GM21576 (cell line): ENCODE measurements around the gene OBSCN.
A peak's percentile ranks its signal among the peaks of the same experiment; 100 is the strongest.

ENCODE experiments used
- ATAC-seq: cut with Tn5 transposase; IDR thresholded peaks from one replicate; pipeline ENCODE4 v1.9.1; 2021; ENCODE audit warnings: mild to moderate bottlenecking, moderate library complexity; ENCODE audit not compliant: unreplicated experiment

The OBSCN gene

DNA sequence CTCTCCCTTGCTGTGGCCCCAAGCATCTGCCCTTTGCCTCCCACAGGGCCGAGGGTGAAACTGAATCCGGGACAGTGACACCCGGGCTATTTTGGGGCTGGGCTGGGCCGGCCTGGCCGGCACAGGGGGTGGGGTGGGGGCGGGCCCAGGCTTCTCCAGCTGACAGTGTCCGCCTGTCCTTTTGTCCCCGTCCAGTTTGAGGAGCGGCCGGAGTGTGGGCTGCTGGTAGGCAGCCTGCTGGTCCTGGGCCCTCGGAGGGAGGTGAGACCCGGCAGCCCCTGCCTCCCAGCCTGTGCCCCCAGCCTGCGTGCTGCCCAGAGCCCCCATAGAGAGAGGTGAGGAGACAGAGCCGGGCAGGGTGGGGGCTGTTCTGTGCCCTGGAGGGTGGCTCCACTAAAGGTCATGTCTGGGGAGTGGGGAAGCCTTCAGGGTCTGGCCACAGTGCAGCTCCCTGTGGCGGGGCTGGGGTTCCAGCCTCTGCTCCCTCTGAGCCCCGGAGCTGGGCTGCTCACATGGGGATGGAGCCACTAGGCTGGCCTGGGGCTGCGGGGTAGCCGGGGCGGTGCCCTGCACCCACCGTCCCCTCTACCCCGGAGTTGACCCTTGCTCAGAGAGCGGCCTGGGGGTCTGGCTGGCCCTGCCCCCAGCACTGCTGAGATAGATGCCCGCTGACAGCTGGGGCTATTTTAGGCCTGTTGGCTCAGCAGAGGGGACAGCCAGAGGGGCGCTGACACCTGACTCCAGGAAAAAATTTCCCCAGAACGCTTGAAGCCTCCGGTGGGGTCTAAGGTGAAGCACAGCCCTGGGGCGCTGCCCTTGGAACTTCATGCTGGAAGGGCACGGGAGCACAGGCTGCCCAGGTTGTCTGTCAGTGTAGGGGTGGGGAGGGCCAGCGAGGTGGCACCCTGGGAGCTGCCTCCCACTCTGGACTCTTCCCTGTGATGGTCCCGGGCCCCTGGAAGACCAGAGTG lies at the start of gene OBSCN:
Gene OBSCN (plus strand): TSS at position 194 of the 971 bp plus-strand sequence. CDS start 3,740 bp downstream, outside the sequence.
- no peak for ATAC-seq

GRCh38 chr1:228158151-228159007 lies 49.5 kb upstream of the OBSCN start:
- no peak for ATAC-seq

DNA sequence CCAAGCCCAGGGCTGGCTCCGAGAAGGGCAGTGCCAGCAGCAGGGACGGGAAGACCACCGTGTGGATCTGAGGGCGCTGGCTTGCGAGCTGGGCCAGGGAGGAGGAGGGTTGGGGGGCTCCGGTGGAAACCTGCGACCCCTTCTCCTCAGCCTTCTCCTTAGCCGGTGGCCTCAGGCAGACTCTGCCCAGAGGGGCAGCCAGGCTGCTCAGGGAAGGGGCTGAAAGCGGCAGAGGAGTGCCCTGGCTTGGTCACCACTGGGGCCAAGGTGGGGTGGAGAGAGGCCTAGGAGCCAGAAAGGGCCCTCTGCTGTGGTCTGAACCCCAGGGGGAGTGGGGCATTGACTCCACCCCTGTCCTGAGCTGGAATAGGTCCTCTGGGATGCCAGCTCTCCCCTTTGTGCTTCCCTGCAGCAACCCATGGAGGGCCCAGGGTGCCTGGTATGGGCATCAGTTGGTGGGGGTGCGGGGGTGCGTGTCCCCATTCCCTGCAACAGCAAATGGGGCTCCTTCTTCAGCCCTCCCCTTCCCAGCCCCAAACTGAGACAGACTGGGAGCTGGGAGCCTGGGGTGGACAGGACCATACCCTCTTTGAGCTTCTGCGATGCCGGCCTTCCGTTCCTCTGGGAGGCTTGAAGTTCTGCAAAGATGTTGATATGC lies 48.7 kb upstream of the OBSCN start:
- no peak for ATAC-seq

DNA sequence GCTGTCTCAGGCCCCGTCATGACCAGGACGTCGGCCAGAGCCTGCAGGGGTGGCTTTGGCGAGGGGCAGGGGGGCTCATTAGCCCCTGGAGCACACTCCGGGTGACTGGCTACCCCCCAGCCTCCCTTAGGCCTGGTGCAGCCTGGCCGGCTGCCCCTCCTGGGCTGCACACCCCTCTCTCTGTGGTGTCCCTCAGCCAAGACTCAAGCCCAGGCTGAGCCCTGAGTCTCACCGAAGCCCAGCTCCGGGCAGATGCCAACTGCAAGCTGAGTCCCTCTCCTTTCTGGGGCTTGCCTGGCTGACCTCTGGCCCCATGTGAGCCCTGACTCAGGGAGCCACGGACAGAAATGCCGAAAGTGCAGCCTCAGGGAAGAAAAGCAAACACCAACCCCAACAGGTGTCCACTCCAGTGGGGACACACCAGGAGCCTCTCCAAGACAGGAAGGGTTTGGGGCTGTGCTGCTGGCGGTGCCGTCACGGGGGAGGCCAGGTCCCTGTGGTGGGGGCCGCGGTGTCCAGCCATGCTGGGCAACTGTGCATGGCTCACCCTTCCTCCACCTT lies 47.6 kb upstream of the OBSCN start:
- no peak for ATAC-seq

GRCh38 chr1:228161362-228161761 lies 46.5 kb upstream of the OBSCN start:
- no peak for ATAC-seq

DNA sequence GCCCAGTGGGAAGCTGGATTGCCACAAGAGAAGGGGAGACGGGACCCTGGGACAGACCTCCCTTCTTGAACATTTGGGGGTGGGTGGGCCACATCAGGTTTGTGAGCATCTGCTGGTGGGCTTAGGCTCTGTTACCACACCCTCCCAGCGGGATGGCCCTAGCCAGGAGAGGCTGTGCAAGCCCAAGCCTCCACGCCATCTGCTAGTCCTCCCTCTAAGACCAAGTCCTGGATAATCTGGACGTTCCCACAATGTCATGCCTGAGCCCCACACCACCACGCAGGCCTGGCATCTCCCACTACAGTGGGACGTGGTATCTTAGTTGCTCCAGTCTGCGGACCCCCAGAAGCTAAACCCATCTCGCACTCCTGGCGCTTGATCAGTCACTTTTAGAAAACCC lies 46.0 kb upstream of the OBSCN start:
- ATAC-seq = no peak

DNA sequence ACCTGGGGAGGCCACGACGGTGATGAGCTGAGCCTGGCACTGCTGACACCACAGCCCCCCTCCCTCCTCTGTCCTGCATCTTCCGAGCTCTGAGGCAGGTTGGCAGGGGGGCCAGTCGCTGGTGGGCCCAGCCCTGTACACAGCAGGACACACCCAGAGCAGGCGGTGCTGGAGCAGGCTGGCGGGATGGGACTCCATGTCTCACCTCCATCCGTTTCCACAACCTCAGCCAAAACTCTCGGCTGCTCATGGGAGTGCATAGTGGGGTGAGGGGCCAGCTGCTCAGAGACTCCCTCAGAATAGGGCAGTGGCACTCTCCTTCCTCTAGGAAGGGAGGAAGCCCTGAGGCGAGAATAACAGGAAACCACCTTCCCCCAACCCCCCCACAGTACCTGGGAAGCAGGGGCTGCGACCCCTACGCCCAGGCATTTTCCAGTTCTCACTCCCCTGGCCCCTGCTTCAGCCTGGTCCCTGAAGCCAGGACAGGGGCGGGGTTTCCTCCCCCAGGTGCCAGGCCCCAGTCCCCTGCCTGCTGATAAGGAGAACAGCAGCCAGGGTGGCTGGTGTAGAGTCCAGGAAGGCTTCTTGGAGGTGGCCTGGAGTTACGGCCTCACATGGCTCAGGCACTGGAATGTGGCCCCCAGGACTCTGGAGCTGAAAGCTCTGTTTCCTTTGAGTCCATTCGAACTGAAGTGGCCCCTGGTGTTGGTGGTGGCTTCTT lies 45.4 kb upstream of the OBSCN start:
- ATAC-seq = no peak

DNA sequence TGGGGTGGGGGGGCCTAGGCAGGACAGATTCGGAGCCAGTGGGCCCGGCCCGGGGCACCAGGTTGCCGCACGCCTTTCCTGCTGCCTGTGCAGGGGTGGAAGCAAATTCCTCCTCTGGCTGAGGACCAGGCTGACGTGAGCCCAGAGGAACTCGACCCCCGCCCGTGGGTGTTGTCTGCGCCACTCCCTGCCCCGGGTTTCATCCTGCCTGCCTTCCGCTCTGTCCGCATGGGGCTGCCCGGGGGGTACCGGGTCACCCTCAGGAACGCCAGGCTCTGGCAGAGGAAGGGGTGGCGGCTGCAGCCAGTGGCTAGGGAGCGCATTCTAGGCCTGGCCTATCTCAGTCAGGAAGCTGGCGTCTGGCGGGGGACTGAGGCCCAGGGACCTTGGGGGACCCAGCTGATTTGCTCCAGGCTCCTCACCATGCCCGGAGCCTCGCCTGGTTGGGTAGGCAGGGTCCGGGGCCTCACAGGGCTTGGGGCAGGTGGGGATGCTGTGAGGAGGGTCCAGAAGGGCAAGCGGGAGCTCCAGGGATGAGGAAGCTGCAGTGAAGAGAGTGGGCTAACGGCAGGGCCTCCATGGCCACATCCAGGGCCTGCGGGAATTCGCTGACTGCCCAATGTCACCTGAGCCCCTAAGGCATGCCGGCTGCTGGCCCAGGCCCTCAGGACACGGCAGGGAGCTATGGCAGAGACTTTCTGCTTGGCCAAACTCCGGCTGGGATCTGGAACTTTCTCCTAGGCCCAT lies 44.7 kb upstream of the OBSCN start:
- no peak for ATAC-seq

- ATAC-seq = no peak
These were observed 43.9 kb upstream of the OBSCN start for GRCh38 chr1:228163776-228164519.

DNA sequence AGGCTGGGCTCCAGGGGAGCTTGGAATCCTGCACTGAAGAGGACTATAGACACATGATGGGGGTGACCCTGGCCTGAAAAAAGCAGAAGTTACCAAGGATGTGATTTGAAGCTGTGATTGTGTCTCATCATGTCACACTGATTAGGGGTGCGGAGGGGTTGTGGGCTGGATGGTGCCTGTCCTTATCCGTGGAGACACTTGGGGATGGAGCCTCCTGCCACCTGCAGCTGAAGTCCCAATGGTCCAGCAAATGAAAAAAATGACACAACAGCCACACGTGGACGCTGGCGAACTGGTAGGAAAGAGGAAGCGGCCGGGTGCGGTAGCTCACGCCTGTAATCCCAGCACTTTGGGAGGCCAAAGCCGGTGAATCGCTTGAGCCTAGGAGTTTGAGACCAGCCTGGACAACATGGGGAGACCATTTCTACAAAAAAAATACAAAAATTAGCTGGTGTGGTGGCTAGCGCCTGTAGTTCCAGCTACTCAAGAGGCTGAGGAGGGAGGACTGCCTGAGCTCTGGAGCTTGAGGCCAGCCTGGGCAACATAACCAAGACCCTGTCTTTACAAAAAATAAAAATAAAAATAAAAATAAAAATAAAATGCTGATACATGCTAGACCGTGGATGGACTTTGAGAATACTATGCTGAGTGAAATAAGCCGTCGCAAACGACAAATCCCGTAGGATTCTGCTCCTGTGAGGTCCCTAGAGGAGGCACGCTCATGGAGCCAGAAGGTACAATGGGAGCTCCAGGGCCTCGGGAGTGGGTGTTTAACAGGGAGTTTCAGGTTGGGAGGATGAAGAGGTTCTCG lies 43.1 kb upstream of the OBSCN start:
- no peak for ATAC-seq

DNA sequence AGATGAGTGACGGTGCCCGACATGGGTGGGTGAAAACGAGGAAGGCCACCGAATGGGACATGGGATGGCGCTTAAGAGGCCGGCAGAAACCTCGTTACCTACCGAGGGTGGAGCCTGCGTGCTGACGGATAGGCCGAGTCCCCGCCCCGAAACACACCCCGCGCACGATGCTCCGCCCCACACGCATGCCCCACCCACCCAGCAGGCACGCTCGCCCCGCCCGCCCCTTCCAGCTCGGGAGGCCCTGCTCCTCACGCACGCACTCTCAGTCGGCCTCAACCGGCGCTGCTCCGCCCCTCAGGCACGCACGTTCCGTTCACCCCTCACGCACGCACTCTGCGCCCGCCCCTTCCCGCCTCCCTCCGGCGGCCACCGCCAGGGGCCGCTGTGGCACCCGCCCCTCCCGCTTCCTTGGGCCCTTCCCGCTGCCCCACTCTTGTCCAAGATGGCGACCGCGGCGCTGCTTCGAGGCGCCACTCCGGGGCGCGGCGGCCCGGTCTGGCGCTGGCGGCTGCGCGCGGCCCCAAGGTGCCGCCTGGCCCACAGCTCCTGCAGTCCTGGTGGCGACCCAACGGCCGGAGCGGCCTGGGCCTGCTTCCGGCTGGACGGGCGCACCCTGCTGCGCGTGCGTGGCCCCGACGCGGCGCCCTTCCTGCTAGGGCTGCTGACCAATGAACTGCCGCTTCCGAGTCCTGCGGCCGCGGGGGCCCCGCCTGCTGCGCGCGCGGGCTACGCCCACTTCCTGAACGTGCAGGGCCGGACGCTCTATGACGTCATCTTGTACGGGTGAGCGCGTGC lies 42.3 kb upstream of the OBSCN start, which contains the start of gene IBA57:
Gene IBA57 (plus strand): TSS at position 433 of the 798 bp plus-strand sequence. CDS start 13 bp downstream, at position 446.
- ATAC-seq = peak; percentile 80

- ATAC-seq = peak; percentile 29
These were observed 41.5 kb upstream of the OBSCN start for GRCh38 chr1:228166170-228166936.

DNA sequence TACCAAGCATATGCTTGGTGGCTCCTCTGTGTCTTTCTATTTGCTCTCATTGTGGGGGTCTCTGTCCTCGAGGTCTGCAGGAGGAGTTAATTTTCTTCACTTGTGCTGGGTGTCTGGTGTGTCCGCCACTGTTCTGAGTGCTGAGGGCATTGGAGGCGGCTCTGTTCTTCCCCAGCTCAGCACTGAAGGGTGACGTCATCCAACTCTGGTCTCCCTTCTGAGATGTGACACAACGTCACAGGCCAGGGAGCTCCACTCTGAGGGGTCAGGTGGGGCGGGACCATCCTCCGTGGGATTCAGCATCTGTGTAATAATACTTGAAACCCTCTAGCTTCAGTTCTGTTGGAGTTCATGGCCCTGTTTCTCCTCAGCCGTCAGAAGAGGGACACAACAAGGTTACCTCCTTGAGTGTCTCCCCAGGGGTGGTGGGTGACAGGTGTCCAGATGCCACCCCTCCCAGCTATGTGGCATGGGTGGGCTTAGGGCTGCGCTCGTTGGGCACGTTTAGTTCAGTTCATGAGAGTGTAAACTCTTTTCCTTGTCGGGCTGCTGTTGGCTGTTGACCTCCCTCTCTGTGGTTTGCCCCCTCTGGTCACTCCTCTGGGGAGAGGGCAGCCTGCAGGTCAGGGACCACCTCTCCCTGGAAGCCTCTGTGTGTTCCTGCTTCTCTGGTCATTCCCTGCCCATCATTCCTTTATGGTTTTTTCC lies 39.1 kb upstream of the OBSCN start:
- ATAC-seq = no peak

GRCh38 chr1:228169345-228169744 lies 38.5 kb upstream of the OBSCN start:
- no peak for ATAC-seq

DNA sequence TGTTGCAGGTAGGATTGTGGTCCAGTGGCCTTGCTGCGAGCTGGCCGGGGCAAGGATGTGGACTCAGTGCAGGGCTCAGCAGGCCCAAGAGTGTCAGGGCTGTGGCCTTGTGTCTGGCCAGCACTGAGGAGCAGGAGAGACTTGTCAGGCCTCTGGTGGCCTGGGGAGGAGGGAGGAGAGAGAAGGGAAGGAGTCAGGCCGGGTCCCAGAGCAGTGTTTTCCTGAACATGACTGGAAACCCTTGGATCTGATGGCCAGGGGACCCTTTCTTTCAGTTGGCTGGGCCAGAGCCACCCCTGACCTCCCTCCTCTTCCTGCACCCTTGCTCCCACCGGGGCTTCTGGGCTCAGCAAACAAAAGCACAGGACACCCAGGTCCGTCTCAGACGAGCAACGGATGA lies 37.2 kb upstream of the OBSCN start:
- no peak for ATAC-seq
